Type B pancreatic cell (in vitro differentiated cells): ENCODE results near the gene PARD3B. TPM values are rescaled to one million over a fixed set of nuclear protein-coding genes. Genes with fewer than 3 reads are reported as not detected.

Source experiments
- DNase-seq: peaks from one replicate; pipeline ENCODE4 v3.0.0; 2021; ENCODE audit warnings: mixed read lengths; ENCODE audit not compliant: unreplicated experiment; ENCODE audit errors: extremely low spot score
- H3K27ac Mint-ChIP-seq: 2 replicates; pipeline ENCODE4 v1.8.0; 2021; ENCODE audit warnings: mild to moderate bottlenecking, mixed read lengths
- H3K27me3 Mint-ChIP-seq: 2 replicates; pipeline ENCODE4 v1.8.0; 2021; ENCODE audit warnings: mixed read lengths
- H3K36me3 Mint-ChIP-seq: 2 replicates; pipeline ENCODE4 v1.8.0; 2021; ENCODE audit warnings: mixed read lengths
- H3K4me1 Mint-ChIP-seq: one replicate; pipeline ENCODE4 v1.8.0; 2021; ENCODE audit warnings: mixed read lengths; ENCODE audit not compliant: unreplicated experiment
- H3K4me3 Mint-ChIP-seq: 2 replicates; pipeline ENCODE4 v1.8.0; 2021; ENCODE audit warnings: mild to moderate bottlenecking, mixed read lengths
- H3K9me3 Mint-ChIP-seq: 2 replicates; pipeline ENCODE4 v1.8.0; 2021; ENCODE audit warnings: mixed read lengths
- CTCF ChIP-seq: fragments of 200-600 bp; sonication (generic); conservative IDR thresholded peaks from 2 replicates; pipeline ENCODE4 v1.5.0; 2021; ENCODE audit warnings: antibody characterized with exemption, mild to moderate bottlenecking
- total RNA-seq: library from RNA; stranded (reverse); gene quantifications from 2 replicates; pipeline ENCODE4 v1.2.1, GENCODE V29; 2021; ENCODE audit warnings: low replicate concordance

Gene PARD3B
- total RNA-seq, 1 donor from 2014 or later = 15.9 TPM

GRCh38 chr2:205002390-205002789 lies 457.1 kb downstream of the PARD3B start:
- no peak for TF ChIP-seq CTCF
- Mint-ChIP-seq H3K27ac (no peak overlapping the region), H3K9me3 (peaks cover 7% of the 10 kb centered on the region), H3K36me3 (peaks cover 4% of the 10 kb centered on the region), H3K27me3 (no peaks in the 10 kb centered on the region), H3K4me3 (no peak overlapping the region), H3K4me1 (no peaks in the 10 kb centered on the region)
- no peak for DNase-seq

- Mint-ChIP-seq H3K4me3 (no peak overlapping the region), H3K27ac (no peak overlapping the region), H3K36me3 (peaks cover 4% of the 10 kb centered on the region), H3K4me1 (no peaks in the 10 kb centered on the region), H3K27me3 (no peaks in the 10 kb centered on the region), H3K9me3 (peaks cover 12% of the 10 kb centered on the region)
- no peak for TF ChIP-seq CTCF
- no peak for DNase-seq
These were observed 458.0 kb downstream of the PARD3B start for GRCh38 chr2:205003288-205003687.

GRCh38 chr2:205010196-205010595 lies 464.9 kb downstream of the PARD3B start:
- no peak for DNase-seq
- TF ChIP-seq CTCF = no peak
- H3K4me3 Mint-ChIP-seq = no peak overlapping the region
- H3K27ac Mint-ChIP-seq = no peak overlapping the region
- peaks cover 7% of the 10 kb centered on the region for H3K4me1 Mint-ChIP-seq
- H3K27me3 Mint-ChIP-seq = no peaks in the 10 kb centered on the region
- H3K9me3 Mint-ChIP-seq = peaks cover 12% of the 10 kb centered on the region
- H3K36me3 Mint-ChIP-seq = peaks cover 4% of the 10 kb centered on the region

DNA sequence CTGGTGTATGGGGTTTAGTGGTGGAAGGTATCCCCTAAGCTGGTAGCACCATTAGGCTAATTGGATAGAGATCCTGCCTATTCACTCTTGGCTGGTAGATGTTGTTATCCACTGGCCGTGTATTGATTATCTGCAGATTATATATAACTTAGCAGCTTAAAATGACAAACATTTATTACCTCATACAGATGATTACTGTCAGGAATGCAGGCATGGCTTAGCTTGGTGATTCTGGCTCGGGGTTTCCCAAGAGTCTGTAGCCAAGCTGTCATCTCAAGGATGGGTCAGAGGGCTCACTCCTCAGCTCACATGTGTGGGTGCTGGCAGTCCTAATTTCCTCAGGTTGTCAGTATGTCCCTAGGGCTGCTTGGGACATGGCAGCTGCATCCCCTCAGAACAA lies 465.8 kb downstream of the PARD3B start:
- Mint-ChIP-seq H3K4me3 (no peak overlapping the region), H3K27me3 (no peaks in the 10 kb centered on the region), H3K9me3 (peaks cover 12% of the 10 kb centered on the region), H3K4me1 (peaks cover 7% of the 10 kb centered on the region), H3K27ac (no peak overlapping the region), H3K36me3 (peaks cover 2% of the 10 kb centered on the region)
- no peak for TF ChIP-seq CTCF
- no peak for DNase-seq

DNA sequence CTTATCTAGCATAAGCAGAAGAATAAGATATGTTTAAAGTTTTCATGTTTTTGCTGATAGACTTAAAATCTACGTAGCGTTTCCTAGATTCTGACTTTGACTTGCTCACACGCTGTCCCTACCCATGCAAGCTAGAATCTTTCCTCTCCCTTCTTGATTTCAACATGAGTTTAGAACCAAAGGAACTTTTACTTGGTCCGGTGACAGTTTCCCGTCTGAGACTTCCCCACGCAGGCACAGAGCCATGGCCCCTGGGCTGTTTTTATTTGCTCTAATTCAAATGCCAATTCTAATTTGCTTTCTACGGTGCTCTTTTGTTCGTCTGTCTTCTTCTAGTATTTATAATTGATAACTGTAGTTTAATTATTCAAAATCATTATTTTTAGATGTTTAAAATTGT lies 467.7 kb downstream of the PARD3B start:
- no peak overlapping the region for H3K4me3 Mint-ChIP-seq
- peaks cover 5% of the 10 kb centered on the region for H3K9me3 Mint-ChIP-seq
- no peaks in the 10 kb centered on the region for H3K27me3 Mint-ChIP-seq
- DNase-seq = no peak
- peaks cover 12% of the 10 kb centered on the region for H3K4me1 Mint-ChIP-seq
- H3K27ac Mint-ChIP-seq = no peak overlapping the region
- no peak for TF ChIP-seq CTCF
- H3K36me3 Mint-ChIP-seq = no peaks in the 10 kb centered on the region

DNA sequence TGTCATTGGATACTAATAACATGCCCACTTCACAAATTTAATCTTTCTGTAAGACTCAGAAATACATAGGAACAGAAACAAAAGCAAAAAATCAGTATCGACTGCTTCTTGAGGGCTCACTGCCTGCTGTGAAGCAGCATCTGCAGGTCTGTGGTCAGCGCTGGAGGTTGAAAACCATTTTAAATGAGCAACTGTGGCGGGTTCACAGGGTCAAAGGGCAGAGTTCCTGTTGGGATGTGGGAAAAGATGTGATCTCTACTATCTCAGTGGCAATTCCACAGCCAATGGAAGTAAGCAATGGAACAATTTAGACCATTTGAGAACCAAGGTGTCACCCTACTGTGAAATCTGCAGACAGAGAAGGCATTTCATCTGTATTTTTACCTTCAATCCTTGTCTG lies 468.3 kb downstream of the PARD3B start:
- Mint-ChIP-seq H3K36me3 (no peaks in the 10 kb centered on the region), H3K4me1 (peaks cover 12% of the 10 kb centered on the region), H3K9me3 (peaks cover 5% of the 10 kb centered on the region), H3K27ac (no peak overlapping the region), H3K4me3 (no peak overlapping the region), H3K27me3 (no peaks in the 10 kb centered on the region)
- no peak for TF ChIP-seq CTCF
- no peak for DNase-seq
